Brain microvascular endothelial cell (primary cell): ENCODE data around the gene RAB40AL.
"Not testable (repeated sequence)": the region's sequence is repeated elsewhere in the genome, so short reads cannot be mapped to it uniquely, and the experiment has no call there.

ENCODE experiments used
- DNase-seq: peaks from one replicate; pipeline ENCODE4 v3.0.0-alpha.2; 2020
- H3K27ac ChIP-seq: fragments of 250-450 bp; sonication (Bioruptor Pico); 2 replicates; pipeline ENCODE4 v1.5.1; 2020; ENCODE audit warnings: mild to moderate bottlenecking, moderate library complexity
- H3K27me3 ChIP-seq: fragments of 250-450 bp; sonication (Bioruptor Pico); replicated peaks from 2 replicates; pipeline ENCODE4 v1.5.1; 2020; ENCODE audit warnings: mild to moderate bottlenecking
- H3K36me3 ChIP-seq: fragments of 250-450 bp; sonication (Bioruptor Pico); replicated peaks from 2 replicates; pipeline ENCODE4 v1.5.1; 2020; ENCODE audit warnings: mild to moderate bottlenecking
- H3K4me3 ChIP-seq: 2 replicates; pipeline ENCODE4 v1.5.1; 2011; ENCODE audit warnings: low read depth, mild to moderate bottlenecking, control low read depth, low read length, moderate library complexity
- CTCF ChIP-seq: IDR thresholded peaks from 2 replicates; pipeline ENCODE4 v1.5.1; 2011; ENCODE audit warnings: low read depth, mild to moderate bottlenecking, moderate library complexity, low read length, control low read depth, inconsistent platforms; ENCODE audit errors: missing control alignments
- in situ Hi-C: cut with HindIII; loops from 2 replicates; pipeline ENCODE4 v1.10.0; 2017; ENCODE audit warnings: low sequenced_read_pairs, low pct_ligation_motif_present

RAB40AL gene

GRCh38 chrX:102959471-102959870 lies 22.4 kb downstream of the RAB40AL start:
- H3K36me3 ChIP-seq, result no peaks in the 10 kb centered on the region
- in situ Hi-C loops, result no loop called here
- H3K27ac ChIP-seq, result peak overlapping the region; percentile 61
- DNase-seq, result peak; percentile 55
- no peak for TF ChIP-seq CTCF
- no peaks in the 10 kb centered on the region for H3K27me3 ChIP-seq
- no peak overlapping the region for H3K4me3 ChIP-seq

- no peak for DNase-seq
- no peaks in the 10 kb centered on the region for H3K36me3 ChIP-seq
- no peak for TF ChIP-seq CTCF
- in situ Hi-C loops, result no loop called here
- H3K4me3 ChIP-seq, result no peak overlapping the region
- H3K27me3 ChIP-seq, result no peaks in the 10 kb centered on the region
- no peak overlapping the region for H3K27ac ChIP-seq
Observed at GRCh38 chrX:102963955-102964354, 26.9 kb downstream of the RAB40AL start.

GRCh38 chrX:102964940-102965339 lies 27.9 kb downstream of the RAB40AL start:
- in situ Hi-C loops, result no loop called here
- no peak for TF ChIP-seq CTCF

GRCh38 chrX:102966701-102967100 lies 29.6 kb downstream of the RAB40AL start:
- H3K4me3 ChIP-seq, result no peak overlapping the region
- no peak for TF ChIP-seq CTCF
- in situ Hi-C loops, result no loop called here
- H3K27me3 ChIP-seq, result no peaks in the 10 kb centered on the region
- no peaks in the 10 kb centered on the region for H3K36me3 ChIP-seq
- peak; percentile 18 for DNase-seq
- no peak overlapping the region for H3K27ac ChIP-seq

More at GRCh38 chrX:102964940-102965339, 27.9 kb downstream of the RAB40AL start:
- Histone ChIP-seq H3K27me3 (no peaks in the 10 kb centered on the region), H3K36me3 (no peaks in the 10 kb centered on the region), H3K4me3 (no peak overlapping the region), H3K27ac (no peak overlapping the region)
- no peak for DNase-seq

- no peaks in the 10 kb centered on the region for H3K36me3 ChIP-seq
- no peak for TF ChIP-seq CTCF
- no peak overlapping the region for H3K27ac ChIP-seq
- in situ Hi-C loops, result no loop called here
- H3K4me3 ChIP-seq, result no peak overlapping the region
- DNase-seq, result no peak
- H3K27me3 ChIP-seq, result no peaks in the 10 kb centered on the region
Observed at GRCh38 chrX:102968216-102968615, 31.1 kb downstream of the RAB40AL start.

- H3K27me3 ChIP-seq, H3K36me3 ChIP-seq, DNase-seq, in situ Hi-C loops, H3K4me3 ChIP-seq, H3K27ac ChIP-seq: not testable (repeated sequence)
Observed at GRCh38 chrX:102971536-102971935, 34.5 kb downstream of the RAB40AL start.
